ENCODE data around the gene PLCD1.

PLCD1 gene

GRCh38 chr3:38004415-38005075 lies 24.9 kb downstream of the PLCD1 start:
- DNase-seq (ENCODE audit: low read depth in 2 of 2), result peak; percentile 70 to 72
- no peak overlapping the region for H3K4me3 ChIP-seq (replicated peaks in 1 of 2; ENCODE audit: low read depth in 2 of 2, low read length in 2 of 2)
- peak; percentile 77 for TF ChIP-seq CTCF (IDR thresholded peaks at IDR 0.05; ENCODE audit: low read depth, low read length)

GRCh38 chr3:38003817-38004414 lies 25.5 kb downstream of the PLCD1 start:
- no peak overlapping the region for H3K4me3 ChIP-seq (replicated peaks in 1 of 2; ENCODE audit: low read depth in 2 of 2, low read length in 2 of 2)
- no peak for TF ChIP-seq CTCF (IDR thresholded peaks at IDR 0.05; ENCODE audit: low read depth, low read length)
- no peak for DNase-seq (ENCODE audit: low read depth in 2 of 2)

GRCh38 chr3:38003371-38003816 lies 26.0 kb downstream of the PLCD1 start:
- no peak overlapping the region for H3K4me3 ChIP-seq (replicated peaks in 1 of 2; ENCODE audit: low read depth in 2 of 2, low read length in 2 of 2)
- peak; percentile 43 to 57 for DNase-seq (ENCODE audit: low read depth in 2 of 2)
- peak; percentile 84 for TF ChIP-seq CTCF (IDR thresholded peaks at IDR 0.05; ENCODE audit: low read depth, low read length)

GRCh38 chr3:38002940-38003339 lies 26.5 kb downstream of the PLCD1 start:
- H3K4me3 ChIP-seq (replicated peaks in 1 of 2; ENCODE audit: low read depth in 2 of 2, low read length in 2 of 2), result no peak overlapping the region
- no peak for TF ChIP-seq CTCF (IDR thresholded peaks at IDR 0.05; ENCODE audit: low read depth, low read length)
- DNase-seq (ENCODE audit: low read depth in 2 of 2), result no peak

- DNase-seq (ENCODE audit: low read depth in 2 of 2), result no peak
- no peak for TF ChIP-seq CTCF (IDR thresholded peaks at IDR 0.05; ENCODE audit: low read depth, low read length)
- no peak overlapping the region for H3K4me3 ChIP-seq (replicated peaks in 1 of 2; ENCODE audit: low read depth in 2 of 2, low read length in 2 of 2)
Observed at GRCh38 chr3:38002291-38002876, 27.1 kb downstream of the PLCD1 start.

GRCh38 chr3:38001456-38002081 lies 27.9 kb downstream of the PLCD1 start:
- TF ChIP-seq CTCF (IDR thresholded peaks at IDR 0.05; ENCODE audit: low read depth, low read length), result no peak
- DNase-seq (ENCODE audit: low read depth in 2 of 2), result no peak
- H3K4me3 ChIP-seq (replicated peaks in 1 of 2; ENCODE audit: low read depth in 2 of 2, low read length in 2 of 2), result no peak overlapping the region
